ENCODE measurements around the gene LAMP5.

- TF ChIP-seq CTCF (IDR thresholded peaks at IDR 0.05; ENCODE audit: low read depth, low read length, poor library complexity, severe bottlenecking) (no peak), EZH2phosphoT487 (IDR thresholded peaks at IDR 0.05; ENCODE audit: borderline replicate concordance, low read length) (no peak)
Observed at GRCh38 chr20:9551808-9552550, 37.6 kb downstream of the LAMP5 start.

Measured in DOHH2 (cell line).